Activated effector memory CD4-positive, alpha-beta T cell treated with Interleukin-2 at 50 U/mL for 16 hours (primary cell): Measurements from ENCODE around the gene MFSD6.
"Not testable (repeated sequence)": the region's sequence is repeated elsewhere in the genome, so short reads cannot be mapped to it uniquely, and the experiment has no call there.

ENCODE experiments used
- DNase-seq: peaks from one replicate; pipeline ENCODE4 v3.0.0-alpha.2; 2020

Gene MFSD6

GRCh38 chr2:190406805-190407204, 1.4 kb upstream of the MFSD6 start:
- no peak for DNase-seq

GRCh38 chr2:190407246-190407661, 901 bp upstream of the MFSD6 start:
- no peak for DNase-seq

GRCh38 chr2:190408538-190409271, 550 bp downstream of the MFSD6 start:
- peak; percentile 70 for DNase-seq

DNA sequence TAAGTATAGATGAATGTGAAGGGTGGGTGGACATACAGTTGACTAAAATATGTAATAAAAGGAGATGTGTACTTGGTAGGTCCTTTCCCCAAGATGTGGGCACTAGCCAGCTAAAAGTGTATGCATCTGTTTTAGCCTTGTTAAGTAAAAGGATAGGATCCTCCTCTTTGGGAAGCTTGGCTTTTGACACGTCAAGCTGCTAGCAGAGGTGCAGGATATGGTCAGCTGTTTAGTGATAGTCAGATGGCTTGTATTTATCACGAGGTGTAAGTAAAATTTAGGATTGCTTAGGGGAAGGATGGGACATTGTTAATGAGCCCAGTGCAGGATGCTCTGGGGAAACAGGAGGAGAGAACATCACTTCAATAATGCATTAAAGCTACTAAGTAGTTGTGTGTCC, 1.5 kb downstream of the MFSD6 start:
- DNase-seq = no peak

DNA sequence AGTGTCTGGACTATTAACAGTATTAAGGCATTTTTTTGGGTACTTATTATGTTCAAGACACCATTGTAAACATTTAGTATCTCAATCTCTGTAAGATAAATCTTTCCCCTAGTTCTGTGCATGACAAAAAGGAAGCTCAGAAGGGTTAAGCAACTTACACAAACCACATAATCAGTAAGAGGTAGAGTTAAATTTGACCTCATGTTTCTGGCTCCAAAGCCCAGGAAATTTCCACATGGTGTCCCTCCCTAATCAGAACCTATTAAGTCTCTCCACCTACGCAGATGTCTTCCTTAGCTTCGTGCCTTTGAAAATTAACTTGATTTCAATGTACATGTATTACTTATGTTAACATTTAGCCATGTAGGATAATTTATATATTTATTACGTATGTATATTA, 2.0 kb downstream of the MFSD6 start:
- no peak for DNase-seq

- no peak for DNase-seq
These were observed 4.8 kb downstream of the MFSD6 start for GRCh38 chr2:190412966-190413365.

DNA sequence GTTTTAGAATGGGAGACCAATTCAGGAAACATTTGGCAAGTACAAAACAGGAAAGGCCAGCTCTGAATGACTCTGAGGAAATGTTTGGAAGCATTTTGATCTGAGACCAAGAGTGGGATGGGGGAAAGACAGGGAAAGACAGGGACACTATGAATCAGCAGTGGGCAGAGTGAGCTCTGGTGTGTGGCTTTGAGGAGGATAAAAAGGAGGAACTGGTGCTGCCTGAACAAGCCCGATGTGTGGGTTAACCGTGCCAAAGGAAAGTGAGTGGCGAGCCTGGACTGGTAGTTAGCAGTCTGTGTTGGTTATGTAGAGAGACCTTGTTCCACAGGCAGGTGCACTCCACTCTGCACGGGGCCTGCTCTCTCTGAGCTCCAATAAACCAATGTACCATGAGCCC, 5.3 kb downstream of the MFSD6 start:
- no peak for DNase-seq

DNA sequence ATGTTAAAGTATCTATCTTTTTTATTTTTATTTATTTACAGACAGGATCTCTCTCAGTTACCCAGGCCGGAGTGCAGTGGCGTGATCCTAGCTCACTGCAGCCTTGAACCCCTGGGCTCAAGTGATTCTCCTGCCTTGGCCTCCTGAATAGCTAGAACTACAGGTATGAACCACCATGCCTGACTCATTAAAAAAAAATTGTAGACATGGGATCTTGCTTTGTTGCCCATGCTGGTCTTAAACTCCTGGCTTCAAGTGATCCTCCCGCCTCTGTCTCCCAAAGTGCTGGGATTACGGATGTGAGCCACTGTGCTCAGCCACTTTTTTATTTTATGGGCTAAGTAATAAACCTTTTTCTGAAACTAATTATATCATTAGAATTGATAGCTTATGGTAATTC, 7.1 kb downstream of the MFSD6 start:
- no peak for DNase-seq

DNA sequence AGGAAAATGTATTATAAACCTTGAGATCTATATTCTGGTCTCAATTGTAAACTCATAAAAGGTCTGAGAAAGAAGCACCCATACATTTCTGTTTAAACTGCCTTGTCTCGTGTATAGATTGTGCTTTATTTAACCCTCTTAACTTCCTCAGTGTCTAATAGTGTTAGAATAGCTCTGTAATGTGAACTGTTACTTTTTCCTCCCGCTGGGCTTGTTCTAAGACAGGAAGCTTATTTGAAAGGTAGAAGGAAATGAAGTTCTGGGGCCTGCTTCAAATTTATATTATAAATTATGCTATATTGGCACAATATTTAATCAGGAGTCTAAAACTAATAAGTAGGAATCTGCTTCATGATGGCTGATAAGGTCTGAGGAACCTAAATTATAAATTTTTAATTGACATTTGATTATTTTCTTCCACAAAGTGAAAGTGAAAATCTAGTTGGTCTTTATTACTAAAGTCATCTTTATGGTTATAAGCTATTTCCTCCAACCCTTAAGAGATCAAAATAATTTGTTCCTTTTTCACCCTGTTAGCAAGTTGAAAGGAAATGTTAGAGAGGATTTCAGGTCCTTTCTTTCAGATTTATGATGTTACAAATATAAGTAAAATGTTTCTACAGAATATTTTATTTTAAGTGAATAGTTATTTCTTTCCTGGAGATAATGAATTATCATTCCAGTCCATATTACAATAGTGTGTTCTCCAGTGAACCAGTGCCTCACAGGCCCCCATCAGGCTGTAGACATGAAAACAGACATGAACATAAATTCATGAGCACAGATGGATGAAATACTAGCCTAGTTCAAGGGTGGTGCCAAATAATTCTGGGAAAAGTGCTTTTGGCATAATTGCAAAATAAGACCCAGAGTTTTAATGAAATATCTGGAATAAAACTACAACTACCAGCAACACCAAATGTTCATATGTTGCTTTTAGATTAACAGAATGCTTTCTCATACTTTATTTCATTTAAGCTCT, 7.9 kb downstream of the MFSD6 start:
- no peak for DNase-seq

DNA sequence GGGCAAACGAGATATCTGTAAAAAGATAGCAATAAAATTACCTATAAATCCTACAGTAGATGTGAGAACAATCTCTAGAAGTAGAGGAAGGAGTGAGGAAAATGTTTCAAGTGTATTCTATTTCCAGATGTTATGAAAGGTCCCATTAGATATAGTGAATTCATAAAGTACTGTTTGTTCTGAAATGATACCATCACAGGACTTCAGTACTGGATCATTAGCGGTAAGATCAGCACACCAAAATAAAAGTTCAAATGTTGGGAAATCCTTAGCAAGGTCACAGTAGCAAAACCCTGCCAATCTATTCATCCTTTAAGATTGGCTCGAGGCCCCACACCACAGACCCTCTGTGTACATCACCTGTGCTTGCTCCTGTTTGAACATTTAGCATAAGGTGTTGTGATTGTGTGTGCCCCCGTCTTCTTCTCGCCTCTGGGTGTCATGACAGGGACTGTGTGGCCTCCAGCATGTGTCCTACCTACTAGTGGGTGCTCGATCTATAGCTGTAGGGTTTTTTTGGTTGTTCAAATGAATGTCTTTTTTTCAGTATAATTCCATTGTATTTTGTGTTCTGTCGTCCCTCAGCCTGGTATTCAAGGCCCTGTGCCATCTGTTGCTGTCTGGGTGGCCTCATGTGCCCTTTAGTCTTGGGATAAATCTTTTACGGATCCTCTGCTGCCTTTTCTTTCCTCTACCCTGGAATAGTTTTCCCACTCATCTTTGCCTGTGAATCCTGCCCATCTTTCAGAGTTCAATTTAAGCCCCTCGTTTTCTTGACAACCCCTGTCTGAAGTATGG, 9.1 kb downstream of the MFSD6 start:
- DNase-seq = no peak

- no peak for DNase-seq
These were observed 10.6 kb downstream of the MFSD6 start for GRCh38 chr2:190418727-190419126.

DNA sequence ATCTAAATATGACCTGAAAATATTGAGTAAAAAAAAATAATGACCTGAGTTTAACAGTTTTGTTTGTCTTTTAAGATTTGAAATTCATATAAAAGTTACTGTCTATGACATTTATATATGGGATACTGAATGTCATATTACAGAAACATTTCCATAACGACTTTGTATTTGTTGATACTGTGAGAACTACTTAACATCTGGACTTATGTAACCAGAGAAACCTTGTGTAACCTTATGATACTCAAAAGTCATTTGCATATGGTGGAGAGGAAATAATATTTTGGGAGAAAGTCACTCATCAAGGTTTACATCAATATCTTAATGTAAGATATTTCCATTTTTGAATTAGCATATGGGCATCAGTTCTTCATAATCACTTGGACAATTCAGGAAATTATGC, 12.6 kb downstream of the MFSD6 start:
- DNase-seq = no peak

DNA sequence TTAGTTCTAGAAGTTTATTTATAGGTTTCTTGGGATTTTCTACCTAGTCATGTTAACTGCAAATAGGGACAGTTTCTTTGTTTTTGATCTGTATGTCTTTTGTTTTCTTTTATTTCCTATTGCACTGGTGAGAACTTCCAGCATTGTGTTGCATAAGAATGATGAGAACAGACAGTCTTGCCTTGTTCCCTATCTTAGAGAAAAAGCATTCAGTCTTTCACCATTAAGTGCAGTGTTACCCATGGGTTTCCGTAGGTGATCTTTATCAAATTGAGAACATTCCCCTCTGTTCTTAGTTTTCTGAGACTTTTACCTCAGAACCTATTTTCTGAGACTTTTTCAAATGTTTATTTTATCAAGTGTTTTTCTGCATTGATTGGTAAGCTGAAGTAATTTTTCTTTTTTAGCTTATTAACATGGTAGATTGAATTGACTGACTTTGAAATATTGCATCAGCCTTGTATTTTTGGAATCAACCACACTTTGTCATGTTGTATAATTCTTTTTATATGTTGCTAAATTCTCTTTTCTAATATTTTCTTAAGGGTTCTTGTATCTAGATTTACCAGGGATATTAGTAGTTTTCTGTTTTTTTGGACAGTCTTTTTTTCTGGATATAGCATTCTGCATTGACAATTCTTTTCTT, 17.2 kb downstream of the MFSD6 start:
- DNase-seq = no peak

GRCh38 chr2:190425883-190426658, 17.9 kb downstream of the MFSD6 start:
- no peak for DNase-seq

DNA sequence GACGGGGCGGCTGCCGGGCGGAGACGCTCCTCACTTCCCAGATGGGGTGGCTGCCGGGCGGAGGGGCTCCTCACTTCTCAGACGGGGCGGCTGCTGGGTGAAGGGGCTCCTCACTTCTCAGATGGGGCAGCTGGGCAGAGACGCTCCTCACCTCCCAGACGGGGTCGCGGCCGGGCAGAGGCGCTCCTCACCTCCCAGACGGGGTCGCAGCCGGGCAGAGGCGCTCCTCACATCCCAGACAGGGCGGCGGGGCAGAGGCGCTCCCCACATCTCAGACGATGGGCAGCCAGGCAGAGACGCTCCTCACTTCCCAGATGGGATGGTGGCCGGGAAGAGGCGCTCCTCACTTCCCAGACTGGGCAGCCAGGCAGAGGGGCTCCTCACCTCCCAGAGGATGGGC, 22.7 kb downstream of the MFSD6 start:
- DNase-seq = not testable (repeated sequence)

DNA sequence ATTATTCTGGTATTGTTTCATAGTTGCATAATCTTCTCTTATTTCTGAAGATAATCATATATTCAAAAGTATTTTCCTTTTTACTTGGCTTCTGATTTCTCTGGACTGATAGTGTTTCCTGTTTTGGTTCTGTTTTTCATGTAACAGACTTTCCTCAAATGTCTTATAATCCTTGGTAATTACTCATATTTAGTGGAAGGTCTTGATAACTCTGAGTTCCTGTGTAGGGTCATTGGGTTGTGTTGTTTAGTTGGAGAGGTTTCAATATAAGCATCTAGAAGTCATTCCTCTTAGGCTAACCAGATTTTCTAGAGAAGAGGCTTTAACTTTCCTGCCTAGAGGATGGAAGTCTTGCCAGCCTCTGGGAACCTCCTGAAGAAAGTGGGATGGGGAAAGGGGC, 23.8 kb downstream of the MFSD6 start:
- DNase-seq = no peak

- no peak for DNase-seq
These were observed 24.5 kb downstream of the MFSD6 start for GRCh38 chr2:190432567-190433231.

GRCh38 chr2:190435031-190435670, 27.0 kb downstream of the MFSD6 start:
- no peak for DNase-seq

DNA sequence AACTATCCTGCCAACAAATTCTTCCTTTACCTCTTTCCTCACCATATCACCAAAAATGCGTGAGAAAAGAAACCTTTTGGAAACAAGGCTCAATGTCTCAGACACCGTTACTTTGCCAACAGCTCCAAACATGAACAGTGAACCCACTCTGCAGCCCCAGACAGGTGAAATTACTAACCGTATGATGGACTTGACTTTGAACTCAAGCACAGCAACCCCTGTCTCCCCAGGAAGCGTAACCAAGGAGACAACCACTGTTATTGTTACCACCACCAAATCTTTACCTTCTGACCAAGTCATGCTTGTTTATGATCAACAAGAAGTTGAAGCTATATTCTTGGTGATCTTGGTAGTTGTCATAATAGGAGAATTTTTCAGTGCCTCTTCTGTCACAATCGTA, 28.4 kb downstream of the MFSD6 start:
- DNase-seq = no peak

DNA sequence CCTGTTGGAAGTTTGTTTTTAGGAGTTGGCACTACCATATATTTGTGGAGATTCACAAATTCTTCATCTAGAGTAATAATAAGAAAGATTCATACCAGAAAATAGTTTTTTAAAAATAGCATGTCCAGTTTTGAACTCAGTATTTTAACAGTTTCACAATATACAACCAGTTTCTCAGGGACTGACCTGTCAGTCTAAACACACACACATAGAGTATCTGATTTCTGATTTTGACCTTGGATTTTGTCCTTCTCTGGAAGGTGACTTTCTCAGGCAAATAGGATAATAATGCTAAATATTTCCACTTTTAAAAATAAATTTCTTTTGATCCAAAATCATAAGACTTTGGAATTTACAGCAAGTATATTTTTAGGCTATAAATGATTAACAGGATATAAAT, 32.0 kb downstream of the MFSD6 start:
- no peak for DNase-seq

DNA sequence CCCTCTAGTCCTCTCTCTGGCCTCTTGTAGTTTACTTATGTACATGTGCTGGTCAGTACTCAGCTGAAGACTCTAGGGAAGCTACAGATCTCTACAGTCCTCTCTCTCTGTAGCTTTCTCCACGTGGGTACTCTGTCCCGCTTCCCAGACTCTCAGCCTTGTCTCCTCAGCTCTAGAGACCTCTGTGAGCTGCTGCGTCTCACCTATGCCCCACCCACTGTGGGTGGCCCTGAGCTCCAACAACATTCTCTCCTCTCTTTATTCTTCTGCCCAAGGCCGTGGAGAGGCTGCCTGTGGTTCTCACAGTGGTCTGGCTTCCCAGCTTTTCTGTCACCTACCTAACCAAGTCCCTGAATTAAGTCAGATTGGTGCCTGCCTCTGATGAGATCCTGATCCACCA, 33.4 kb downstream of the MFSD6 start:
- no peak for DNase-seq
